ENCODE measurements around the gene FAM107B.

The FAM107B gene

GRCh38 chr10:14523286-14523685, 251.4 kb downstream of the FAM107B start (continued):
- no peak for TF ChIP-seq ZNF677 (tag by site-specific recombination; IDR thresholded peaks at IDR 0.05)

- TF ChIP-seq ZNF239 (tag by site-specific recombination; IDR thresholded peaks at IDR 0.05): no peak
- TF ChIP-seq ZBTB1 (tag by site-specific recombination; IDR thresholded peaks at IDR 0.05): no peak
- no peak for TF ChIP-seq ZNF677 (tag by site-specific recombination; IDR thresholded peaks at IDR 0.05)
- TF ChIP-seq, protein P1, sequence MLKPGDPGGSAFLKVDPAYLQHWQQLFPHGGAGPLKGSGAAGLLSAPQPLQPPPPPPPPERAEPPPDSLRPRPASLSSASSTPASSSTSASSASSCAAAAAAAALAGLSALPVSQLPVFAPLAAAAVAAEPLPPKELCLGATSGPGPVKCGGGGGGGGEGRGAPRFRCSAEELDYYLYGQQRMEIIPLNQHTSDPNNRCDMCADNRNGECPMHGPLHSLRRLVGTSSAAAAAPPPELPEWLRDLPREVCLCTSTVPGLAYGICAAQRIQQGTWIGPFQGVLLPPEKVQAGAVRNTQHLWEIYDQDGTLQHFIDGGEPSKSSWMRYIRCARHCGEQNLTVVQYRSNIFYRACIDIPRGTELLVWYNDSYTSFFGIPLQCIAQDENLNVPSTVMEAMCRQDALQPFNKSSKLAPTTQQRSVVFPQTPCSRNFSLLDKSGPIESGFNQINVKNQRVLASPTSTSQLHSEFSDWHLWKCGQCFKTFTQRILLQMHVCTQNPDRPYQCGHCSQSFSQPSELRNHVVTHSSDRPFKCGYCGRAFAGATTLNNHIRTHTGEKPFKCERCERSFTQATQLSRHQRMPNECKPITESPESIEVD (tag by site-specific recombination; IDR thresholded peaks at IDR 0.05): no peak
- no peak for TF ChIP-seq ZBTB48 (tag by site-specific recombination; IDR thresholded peaks at IDR 0.05)
- no peak for TF ChIP-seq ZNF354C (tag by site-specific recombination; IDR thresholded peaks at IDR 0.05; ENCODE audit: borderline replicate concordance, low read depth)
- TF ChIP-seq ZNF555 (tag by site-specific recombination; conservative IDR thresholded peaks at IDR 0.05): no peak
- no peak for TF ChIP-seq ZNF214 (tag by site-specific recombination; IDR thresholded peaks at IDR 0.05; ENCODE audit: borderline replicate concordance)
- TF ChIP-seq ZNF488 (tag by site-specific recombination; IDR thresholded peaks at IDR 0.05): no peak
- TF ChIP-seq ZNF561 (tag by site-specific recombination; IDR thresholded peaks at IDR 0.05; ENCODE audit: borderline replicate concordance): no peak
- no peak for TF ChIP-seq KLF7 (tag by site-specific recombination; IDR thresholded peaks at IDR 0.05; ENCODE audit: borderline replicate concordance)
- peaks cover 0 to 17% of the 10 kb centered on the region in 2 experiments; a peak in 2 of 3 replicates for H3K36me3 ChIP-seq (ENCODE audit: control insufficient read depth in 2 of 2, insufficient read depth in 1 of 2, low read length in 2 of 2)
- POLR2A ChIA-PET: no interaction called here
- no peak overlapping the region for H3K4me3 ChIP-seq (ENCODE audit: low read depth, low read length)
- H3K9me3 ChIP-seq (ENCODE audit: control insufficient read depth, insufficient read depth, low read depth, low read length): no peaks in the 10 kb centered on the region
- no peak overlapping the region for H3K27ac ChIP-seq (ENCODE audit: extremely low read depth, low read depth, low read length)
- no peaks in the 10 kb centered on the region for H3K4me1 ChIP-seq (ENCODE audit: control insufficient read depth, insufficient read depth, low read length)
- CTCF ChIA-PET: interaction anchor here (0.5 to 0.9 kb wide), 2 partner anchors 9 to 356 kb away, joined by 3 read pairs; no protein-coding TSS in a partner anchor
Measured at GRCh38 chr10:14519785-14520184, 254.9 kb downstream of the FAM107B start.

DNA sequence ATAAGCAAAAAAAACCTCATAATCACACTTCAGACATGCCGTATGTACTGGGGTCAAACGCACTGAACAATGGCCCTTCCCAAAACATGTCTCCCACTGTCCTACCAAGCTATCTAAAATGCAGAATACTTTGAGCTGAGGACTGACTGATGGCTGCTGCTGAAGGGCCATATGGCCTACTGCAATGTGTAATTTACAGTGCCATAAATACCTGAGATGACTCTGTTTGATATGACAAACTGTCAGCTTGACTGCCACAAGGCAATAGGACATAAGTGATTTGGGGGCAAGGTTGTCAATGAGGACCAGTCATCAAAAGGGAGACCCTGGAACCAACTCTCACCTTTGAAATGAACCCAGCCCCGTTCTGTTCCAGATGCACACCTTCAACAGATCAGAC, 256.5 kb downstream of the FAM107B start:
- Histone ChIP-seq H3K9me3 (ENCODE audit: control insufficient read depth, insufficient read depth, low read depth, low read length) (no peaks in the 10 kb centered on the region), H3K4me3 (ENCODE audit: low read depth, low read length) (no peak overlapping the region), H3K27ac (ENCODE audit: extremely low read depth, low read depth, low read length) (no peak overlapping the region), H3K36me3 (ENCODE audit: control insufficient read depth in 2 of 2, insufficient read depth in 1 of 2, low read length in 2 of 2) (peaks cover 0 to 17% of the 10 kb centered on the region in 2 experiments; a peak in 2 of 3 replicates), H3K4me1 (ENCODE audit: control insufficient read depth, insufficient read depth, low read length) (no peaks in the 10 kb centered on the region)
- ChIA-PET POLR2A (no interaction called here), CTCF (no interaction called here)
- TF ChIP-seq ZEB2 (tag by site-specific recombination; IDR thresholded peaks at IDR 0.05) (no peak), ZNF843 (tag by site-specific recombination; IDR thresholded peaks at IDR 0.05) (no peak), ZNF621 (tag by site-specific recombination; IDR thresholded peaks at IDR 0.05) (no peak), ZNF366 (tag by site-specific recombination; conservative IDR thresholded peaks at IDR 0.05) (no peak), ZNF513 (tag by site-specific recombination; IDR thresholded peaks at IDR 0.05) (no peak), ZNF280D (tag by site-specific recombination; IDR thresholded peaks at IDR 0.05) (no peak), ZNF132 (tag by site-specific recombination; IDR thresholded peaks at IDR 0.05; ENCODE audit: borderline replicate concordance) (no peak), FEZF1 (tag by site-specific recombination; IDR thresholded peaks at IDR 0.05) (no peak), SP7 (tag by site-specific recombination; IDR thresholded peaks at IDR 0.05) (no peak), HOXA7 (CRISPR knock-in tag; IDR thresholded peaks at IDR 0.05; ENCODE audit: borderline replicate concordance) (no peak), ZNF664 (tag by site-specific recombination; IDR thresholded peaks at IDR 0.05) (no peak), WT1 (tag by site-specific recombination; IDR thresholded peaks at IDR 0.05) (no peak)
- TF ChIP-seq, protein P2, sequence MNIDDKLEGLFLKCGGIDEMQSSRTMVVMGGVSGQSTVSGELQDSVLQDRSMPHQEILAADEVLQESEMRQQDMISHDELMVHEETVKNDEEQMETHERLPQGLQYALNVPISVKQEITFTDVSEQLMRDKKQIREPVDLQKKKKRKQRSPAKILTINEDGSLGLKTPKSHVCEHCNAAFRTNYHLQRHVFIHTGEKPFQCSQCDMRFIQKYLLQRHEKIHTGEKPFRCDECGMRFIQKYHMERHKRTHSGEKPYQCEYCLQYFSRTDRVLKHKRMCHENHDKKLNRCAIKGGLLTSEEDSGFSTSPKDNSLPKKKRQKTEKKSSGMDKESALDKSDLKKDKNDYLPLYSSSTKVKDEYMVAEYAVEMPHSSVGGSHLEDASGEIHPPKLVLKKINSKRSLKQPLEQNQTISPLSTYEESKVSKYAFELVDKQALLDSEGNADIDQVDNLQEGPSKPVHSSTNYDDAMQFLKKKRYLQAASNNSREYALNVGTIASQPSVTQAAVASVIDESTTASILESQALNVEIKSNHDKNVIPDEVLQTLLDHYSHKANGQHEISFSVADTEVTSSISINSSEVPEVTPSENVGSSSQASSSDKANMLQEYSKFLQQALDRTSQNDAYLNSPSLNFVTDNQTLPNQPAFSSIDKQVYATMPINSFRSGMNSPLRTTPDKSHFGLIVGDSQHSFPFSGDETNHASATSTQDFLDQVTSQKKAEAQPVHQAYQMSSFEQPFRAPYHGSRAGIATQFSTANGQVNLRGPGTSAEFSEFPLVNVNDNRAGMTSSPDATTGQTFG (tag by site-specific recombination; IDR thresholded peaks at IDR 0.05; ENCODE audit: borderline replicate concordance): no peak

Data from HEK293 (cell line).